A549 (cell line): ENCODE measurements around the gene GPX3.

ENCODE experiments used
- BHLHE40 ChIP-seq: IDR thresholded peaks from 2 replicates; pipeline ENCODE4 v1.6.1; 2012; ENCODE audit warnings: low read depth, low read length, inconsistent platforms
- CEBPB ChIP-seq, 2 experiments: fragments of >200 bp in 1 of 2; sonication (Bioruptor Twin) in 1 of 2; formaldehyde crosslinking in 1 of 2; IDR thresholded peaks; 2 replicates each; pipeline ENCODE4 v1.6.1; 2012 to 2016
- CTCF ChIP-seq: fragments of >200 bp; sonication (Bioruptor Twin); formaldehyde crosslinking; IDR thresholded peaks from 3 replicates; pipeline ENCODE4 v1.5.1; 2016
- EP300 ChIP-seq, 2 experiments: fragments of >200 bp; sonication (Bioruptor Twin); formaldehyde crosslinking; IDR thresholded peaks; 2 replicates in 1 of 2; 3 replicates in 1 of 2; pipeline ENCODE4 v1.6.1; 2016 to 2017
- ESRRA ChIP-seq: fragments of 150-350 bp; IDR thresholded peaks from 2 replicates; pipeline ENCODE4 v1.6.1; 2014; ENCODE audit warnings: mild to moderate bottlenecking, low read length, borderline replicate concordance
- JUN ChIP-seq, 2 experiments: fragments of >200 bp; sonication (Bioruptor Twin); formaldehyde crosslinking; IDR thresholded peaks; 2 replicates in 1 of 2; 3 replicates in 1 of 2; pipeline ENCODE4 v1.6.1; 2016 to 2017
- KDM1A ChIP-seq: fragments of 200-600 bp; sonication (generic); IDR thresholded peaks from 2 replicates; pipeline ENCODE4 v1.6.1; 2016; ENCODE audit warnings: low read depth, mild to moderate bottlenecking
- MAFK ChIP-seq: fragments of 450-650 bp; IDR thresholded peaks from 2 replicates; pipeline ENCODE4 v1.6.1; 2014; ENCODE audit not compliant: partially characterized antibody
- MAX ChIP-seq: IDR thresholded peaks from 2 replicates; pipeline ENCODE4 v1.6.1; 2012
- POLR2A ChIP-seq: IDR thresholded peaks from 2 replicates; pipeline ENCODE4 v1.6.1; 2012; ENCODE audit warnings: mild to moderate bottlenecking, low read length
- TF ChIP-seq, protein P1 (sequence below): fragments of 250-450 bp; sonication (Bioruptor Pico); IDR thresholded peaks from 2 replicates; pipeline ENCODE4 v1.5.0; 2021; ENCODE audit warnings: mild to moderate bottlenecking, moderate library complexity, borderline replicate concordance

DNA sequence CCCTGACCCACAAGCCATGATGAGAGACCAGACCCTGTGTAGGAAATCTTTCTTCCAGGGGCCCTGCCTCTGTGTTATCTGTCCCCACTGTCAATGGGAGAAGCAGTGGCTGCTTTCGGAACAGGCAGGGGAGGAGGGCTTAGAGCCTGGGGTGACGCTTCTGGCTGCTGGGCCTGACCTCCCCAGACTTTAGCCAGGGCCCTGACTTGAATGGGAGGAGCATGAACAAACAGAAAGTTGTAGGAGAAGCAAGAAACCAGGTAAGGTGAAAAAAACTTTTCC is 12.2 kb upstream of the GPX3 start:
- TF ChIP-seq POLR2A (no peak), MAX (no peak), CTCF (no peak), EP300 (IDR thresholded peaks at IDR 0.05) (no peak), BHLHE40 (no peak), ESRRA (no peak), MAFK (no peak), JUN (IDR thresholded peaks at IDR 0.05) (no peak), CEBPB (IDR thresholded peaks at IDR 0.05) (no peak), KDM1A (no peak)
- TF ChIP-seq, protein P1, sequence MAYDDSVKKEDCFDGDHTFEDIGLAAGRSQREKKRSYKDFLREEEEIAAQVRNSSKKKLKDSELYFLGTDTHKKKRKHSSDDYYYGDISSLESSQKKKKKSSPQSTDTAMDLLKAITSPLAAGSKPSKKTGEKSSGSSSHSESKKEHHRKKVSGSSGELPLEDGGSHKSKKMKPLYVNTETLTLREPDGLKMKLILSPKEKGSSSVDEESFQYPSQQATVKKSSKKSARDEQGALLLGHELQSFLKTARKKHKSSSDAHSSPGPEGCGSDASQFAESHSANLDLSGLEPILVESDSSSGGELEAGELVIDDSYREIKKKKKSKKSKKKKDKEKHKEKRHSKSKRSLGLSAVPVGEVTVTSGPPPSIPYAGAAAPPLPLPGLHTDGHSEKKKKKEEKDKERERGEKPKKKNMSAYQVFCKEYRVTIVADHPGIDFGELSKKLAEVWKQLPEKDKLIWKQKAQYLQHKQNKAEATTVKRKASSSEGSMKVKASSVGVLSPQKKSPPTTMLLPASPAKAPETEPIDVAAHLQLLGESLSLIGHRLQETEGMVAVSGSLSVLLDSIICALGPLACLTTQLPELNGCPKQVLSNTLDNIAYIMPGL, result no peak
